SH-SY5Y (cell line): ENCODE data around the gene SLC25A48.

ENCODE experiments used
- GATA2 ChIP-seq: IDR thresholded peaks from 2 replicates; pipeline ENCODE4 v1.6.1; 2011; ENCODE audit warnings: mild to moderate bottlenecking, low read depth, low read length
- GATA3 ChIP-seq: IDR thresholded peaks from 2 replicates; pipeline ENCODE4 v1.6.1; 2011; ENCODE audit warnings: low read depth, mild to moderate bottlenecking, low read length, moderate library complexity

DNA sequence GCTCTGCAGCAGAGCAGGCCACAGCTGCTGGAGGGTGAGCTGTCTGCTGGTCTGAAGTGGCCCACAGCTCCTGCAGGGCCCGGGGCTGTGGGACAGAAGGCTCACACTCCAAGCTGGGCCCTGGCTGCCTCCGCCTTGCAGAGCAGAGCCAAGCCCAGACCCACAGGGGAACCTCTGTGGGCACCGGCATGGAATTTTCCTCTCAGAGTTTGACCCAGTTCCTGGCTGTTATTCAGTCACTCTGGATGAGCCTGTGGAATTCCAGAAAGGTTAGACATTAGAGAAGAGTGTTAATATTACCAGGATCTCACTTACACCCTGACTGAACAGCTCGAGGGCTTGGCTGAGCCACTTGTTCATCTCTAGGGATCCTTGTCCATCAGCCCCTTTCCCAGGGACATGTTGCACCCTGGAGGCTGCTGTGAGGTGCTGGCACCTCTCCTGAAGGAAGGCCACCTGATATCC, 43.7 kb downstream of the SLC25A48 start:
- TF ChIP-seq GATA2 = no peak
- TF ChIP-seq GATA3 = no peak
